Prostate gland (tissue), 2 donors: ENCODE data around the gene DNAJC6. TPM values are rescaled to one million over a fixed set of nuclear protein-coding genes. Genes with fewer than 3 reads are reported as not detected.
"Not testable (repeated sequence)": the region's sequence is repeated elsewhere in the genome, so short reads cannot be mapped to it uniquely, and the experiment has no call there.

Experiments used
- DNase-seq: peaks from one replicate; pipeline ENCODE4 v3.0.0-alpha.2; 2019; ENCODE audit warnings: low spot score
- H3K27ac ChIP-seq, 2 donors: fragments of 200-600 bp; sonication (generic); 2 replicates each; pipeline ENCODE4 v1.5.1; 2017 to 2019
- H3K27me3 ChIP-seq: fragments of 200-600 bp; sonication (generic); replicated peaks from 2 replicates; pipeline ENCODE4 v1.5.1; 2019; ENCODE audit not compliant: insufficient read depth
- H3K36me3 ChIP-seq, 2 donors: fragments of 200-600 bp; sonication (generic); 1 replicate in 1 of 2; 2 replicates in 1 of 2; pipeline versions ENCODE4 v1.5.1 to v1.8.1; 2017 to 2019
- H3K4me1 ChIP-seq: fragments of 200-600 bp; sonication (generic); replicated peaks from 2 replicates; pipeline ENCODE4 v1.5.1; 2019
- H3K4me3 ChIP-seq, 2 donors: fragments of 200-600 bp; sonication (generic); 2 replicates each; pipeline ENCODE4 v1.5.1; 2017 to 2019
- H3K9me3 ChIP-seq: fragments of 200-600 bp; sonication (generic); 2 replicates; pipeline ENCODE4 v1.5.1; 2017
- CTCF ChIP-seq, 4 experiments: fragments of 200-600 bp in 2 of 4; fragments of 450-650 bp in 2 of 4; sonication (generic) in 2 of 4; IDR thresholded peaks; 1 replicate in 3 of 4; 2 replicates in 1 of 4; pipeline ENCODE4 v1.5.1; 2016 to 2019; ENCODE audit warnings: antibody characterized with exemption in 4 of 4, mild to moderate bottlenecking in 2 of 4, moderate library complexity in 2 of 4
- POLR2A ChIP-seq: fragments of 450-650 bp; IDR thresholded peaks from one replicate; pipeline ENCODE4 v1.6.1; 2016; ENCODE audit warnings: antibody characterized with exemption, mild to moderate bottlenecking
- POLR2AphosphoS5 ChIP-seq: sonication (generic); formaldehyde crosslinking; IDR thresholded peaks from one replicate; pipeline ENCODE4 v1.6.1; 2017; ENCODE audit warnings: antibody characterized with exemption
- WGBS: methylation state at CpG from one replicate; pipeline ENCODE4 v1.1.5; 2018; 5-methylcytosine and 5-hydroxymethylcytosine counted together
- intact Hi-C: fragments of 100-400 bp; cut with DNase I; formaldehyde crosslinking; loops from one replicate; pipeline ENCODE4 v1.14.2; 2022
- total RNA-seq, 2 donors: library from RNA; depleted of rRNA; stranded (reverse); fragments of >200 nt; gene quantifications; one replicate each; pipeline ENCODE4 v1.1.0, GENCODE V29; 2016

Gene DNAJC6
- total RNA-seq, 2 donors from 2014 or later: 1.4 to 3.5 TPM

GRCh38 chr1:65444128-65444640 lies 134.8 kb downstream of the DNAJC6 start:
- TF ChIP-seq POLR2A (no peak), CTCF (IDR thresholded peaks at IDR 0.05) (no peak), POLR2AphosphoS5 (no peak)

GRCh38 chr1:65445837-65446236 lies 136.5 kb downstream of the DNAJC6 start:
- H3K27me3 ChIP-seq: no peaks in the 10 kb centered on the region
- 100% methylated on average over 1 of the region's 1 CpG for WGBS
- no peak for DNase-seq
- no peaks in the 10 kb centered on the region for H3K4me1 ChIP-seq
- no peaks in the 10 kb centered on the region for H3K36me3 ChIP-seq
- no peak overlapping the region for H3K27ac ChIP-seq
- intact Hi-C loops: no loop called here
- no peak for TF ChIP-seq CTCF (IDR thresholded peaks at IDR 0.05)
- TF ChIP-seq POLR2A: no peak
- TF ChIP-seq POLR2AphosphoS5: no peak
- H3K9me3 ChIP-seq: no peaks in the 10 kb centered on the region
- no peak overlapping the region for H3K4me3 ChIP-seq

More at GRCh38 chr1:65444128-65444640, 134.8 kb downstream of the DNAJC6 start:
- Histone ChIP-seq H3K36me3 (no peaks in the 10 kb centered on the region), H3K27me3 (no peaks in the 10 kb centered on the region), H3K9me3 (no peaks in the 10 kb centered on the region), H3K4me1 (no peaks in the 10 kb centered on the region), H3K27ac (no peak overlapping the region), H3K4me3 (no peak overlapping the region)
- intact Hi-C loops: no loop called here
- 56% methylated on average over 5 of the region's 5 CpGs for WGBS
- no peak for DNase-seq

- Histone ChIP-seq H3K4me3 (no peak overlapping the region), H3K9me3 (no peaks in the 10 kb centered on the region), H3K27ac (no peak overlapping the region), H3K27me3 (no peaks in the 10 kb centered on the region), H3K4me1 (no peaks in the 10 kb centered on the region), H3K36me3 (no peaks in the 10 kb centered on the region)
- TF ChIP-seq POLR2AphosphoS5: no peak
- TF ChIP-seq POLR2A: no peak
- TF ChIP-seq CTCF (IDR thresholded peaks at IDR 0.05): no peak
- 78% methylated on average over 4 of the region's 4 CpGs for WGBS
- no peak for DNase-seq
- intact Hi-C loops: no loop called here
Measured at GRCh38 chr1:65449214-65449823, 140.0 kb downstream of the DNAJC6 start.

- WGBS: 74% methylated on average over 9 of the region's 10 CpGs
- DNase-seq, intact Hi-C loops, H3K27me3 ChIP-seq, H3K36me3 ChIP-seq, H3K4me3 ChIP-seq, H3K9me3 ChIP-seq, H3K4me1 ChIP-seq, H3K27ac ChIP-seq: not testable (repeated sequence)
Measured at GRCh38 chr1:65455678-65456077, 146.3 kb downstream of the DNAJC6 start.

- no peak for DNase-seq
- Histone ChIP-seq H3K4me3 (no peak overlapping the region), H3K27ac (no peak overlapping the region), H3K9me3 (no peaks in the 10 kb centered on the region), H3K36me3 (no peaks in the 10 kb centered on the region), H3K27me3 (no peaks in the 10 kb centered on the region), H3K4me1 (no peaks in the 10 kb centered on the region)
- no peak for TF ChIP-seq POLR2A
- no peak for TF ChIP-seq CTCF (IDR thresholded peaks at IDR 0.05)
- TF ChIP-seq POLR2AphosphoS5: no peak
- intact Hi-C loops: no loop called here
Measured at GRCh38 chr1:65456481-65456880, 147.1 kb downstream of the DNAJC6 start.
